Measurements from ENCODE around the gene CMIP. TPM values are rescaled to one million over a fixed set of nuclear protein-coding genes. Genes with fewer than 3 reads are reported as not detected.

Gene CMIP
- total and polyA plus RNA-seq, 10 of the 15 experiments (the other 5 are each of a cell fraction or from before 2014, with no cell fraction given) = 1.2 to 43.2 (median 4.4) TPM

- Histone ChIP-seq H3K27me3 (replicated peaks in 1 of 2; ENCODE audit: control insufficient read depth in 2 of 2, insufficient read depth in 2 of 2, low read length in 1 of 2) (no peaks in the 10 kb centered on the region), H3K4me3 (no peak overlapping the region), H3K27ac (ENCODE audit: control insufficient read depth, insufficient read depth) (no peak overlapping the region), H3K36me3 (ENCODE audit: control insufficient read depth in 2 of 2, insufficient read depth in 2 of 2, low read length in 1 of 2) (peaks cover 0 to 5% of the 10 kb centered on the region in 2 experiments; a peak in 2 of 4 replicates), H4K20me1 (ENCODE audit: control insufficient read depth, insufficient read depth) (no peaks in the 10 kb centered on the region), H2AFZ (ENCODE audit: control insufficient read depth, low read depth, low read length) (no peak overlapping the region), H3K9me3 (replicated peaks; ENCODE audit: control insufficient read depth, insufficient read depth, low read length) (no peaks in the 10 kb centered on the region), H3K4me1 (ENCODE audit: control insufficient read depth, insufficient read depth, low read length) (peaks cover 23% of the 10 kb centered on the region), H3K79me2 (ENCODE audit: control insufficient read depth, insufficient read depth, low read length) (no peaks in the 10 kb centered on the region), H3K4me2 (ENCODE audit: control insufficient read depth, insufficient read depth) (no peak overlapping the region), H3K9ac (ENCODE audit: control insufficient read depth, insufficient read depth, low read length) (no peak overlapping the region)
- ChIA-PET CTCF (interaction anchor here (0.7 to 3.0 kb wide), 5 partner anchors 15 to 335 kb away, joined by 3 to 13 read pairs (median 5); no protein-coding TSS in a partner anchor), RAD21 (ENCODE audit: unreplicated experiment) (interaction anchor here (1.1 to 2.6 kb wide), 3 partner anchors 16 to 285 kb away, joined by 3 to 13 read pairs (median 4); no protein-coding TSS in a partner anchor), SMC1A (ENCODE audit: uncharacterized antibody, unreplicated experiment) (interaction anchor here (0.6 to 1.2 kb wide), 2 partner anchors 17 to 155 kb away, joined by 3 to 4 read pairs; no protein-coding TSS in a partner anchor), POLR2A (interaction anchor here (0.7 kb wide), 1 partner anchor 167 kb away, joined by 4 read pairs; no protein-coding TSS in a partner anchor)
- TF ChIP-seq ZNF687 (IDR thresholded peaks at IDR 0.05) = no peak
- TF ChIP-seq EGR1 (IDR thresholded peaks at IDR 0.05; ENCODE audit: borderline replicate concordance in 1 of 2, low read depth in 2 of 2, low read length in 2 of 2) = no peak
- no peak for TF ChIP-seq KLF5 (IDR thresholded peaks at IDR 0.05; ENCODE audit: partially characterized antibody)
- TF ChIP-seq FOXK2 (IDR thresholded peaks at IDR 0.05) = no peak
- no peak for TF ChIP-seq HDAC2 (IDR thresholded peaks at IDR 0.05)
- TF ChIP-seq CHD1 (IDR thresholded peaks at IDR 0.05; ENCODE audit: low read depth, low read length) = no peak
- TF ChIP-seq RFX5 (IDR thresholded peaks at IDR 0.05; ENCODE audit: low read depth, low read length) = no peak
- TF ChIP-seq SIN3A (IDR thresholded peaks at IDR 0.05; ENCODE audit: low read depth, low read length) = no peak
- no peak for TF ChIP-seq BMI1 (IDR thresholded peaks at IDR 0.05; ENCODE audit: borderline replicate concordance)
- no peak for ATAC-seq
- DNase-seq (ENCODE audit: low read depth, low spot score) = no peak
- intact Hi-C loops (cut with micrococcal nuclease; ENCODE audit: unreplicated experiment) (no loop called here), in situ Hi-C loops (cut with MboI) (no loop called here)
- BruUV-seq (replicated peaks) = no TSS peak
- FAIRE-seq = no peak
- 65% methylated on average over 4 of the region's 7 CpGs for WGBS (ENCODE audit: insufficient coverage, insufficient replicate concordance, low lambda C conversion rate, missing lambda C conversion rate)
These were observed 268.1 kb downstream of the CMIP start for GRCh38 chr16:81712681-81713080.

Measured in GM12878 (cell line).